HUES64 (cell line): ENCODE measurements around the gene ACTR3C.
"Not testable (repeated sequence)": the region's sequence is repeated elsewhere in the genome, so short reads cannot be mapped to it uniquely, and the experiment has no call there.

Experiments used
- H3K27ac ChIP-seq: 2 replicates; pipeline ENCODE4 v1.7.0; 2013; ENCODE audit warnings: low read depth, low read length, inconsistent platforms
- H3K27me3 ChIP-seq: 2 replicates; pipeline ENCODE4 v1.6.1; 2013; ENCODE audit warnings: mild to moderate bottlenecking, low read length; ENCODE audit not compliant: insufficient read depth
- H3K36me3 ChIP-seq: 2 replicates; pipeline ENCODE4 v1.6.1; 2013; ENCODE audit warnings: mild to moderate bottlenecking, low read length; ENCODE audit not compliant: insufficient read depth
- H3K4me1 ChIP-seq: 2 replicates; pipeline ENCODE4 v1.6.1; 2013; ENCODE audit warnings: mild to moderate bottlenecking, low read length, moderate library complexity; ENCODE audit not compliant: insufficient read depth
- H3K4me3 ChIP-seq: 2 replicates; pipeline ENCODE4 v1.5.1; 2013; ENCODE audit warnings: mild to moderate bottlenecking, low read length, moderate library complexity
- H3K9ac ChIP-seq: 2 replicates; pipeline ENCODE4 v1.6.1; 2013; ENCODE audit warnings: mild to moderate bottlenecking, low read depth, low read length
- H3K9me3 ChIP-seq: 2 replicates; pipeline ENCODE4 v1.6.1; 2013; ENCODE audit warnings: low read depth, low read length; ENCODE audit not compliant: insufficient read depth
- WGBS: fragments of 150-250, 120-280 bp; methylation state at CpG from one replicate; pipeline ENCODE4 v1.1.7; 2013; ENCODE audit warnings: missing lambda C conversion rate; 5-methylcytosine and 5-hydroxymethylcytosine counted together

Gene ACTR3C

DNA sequence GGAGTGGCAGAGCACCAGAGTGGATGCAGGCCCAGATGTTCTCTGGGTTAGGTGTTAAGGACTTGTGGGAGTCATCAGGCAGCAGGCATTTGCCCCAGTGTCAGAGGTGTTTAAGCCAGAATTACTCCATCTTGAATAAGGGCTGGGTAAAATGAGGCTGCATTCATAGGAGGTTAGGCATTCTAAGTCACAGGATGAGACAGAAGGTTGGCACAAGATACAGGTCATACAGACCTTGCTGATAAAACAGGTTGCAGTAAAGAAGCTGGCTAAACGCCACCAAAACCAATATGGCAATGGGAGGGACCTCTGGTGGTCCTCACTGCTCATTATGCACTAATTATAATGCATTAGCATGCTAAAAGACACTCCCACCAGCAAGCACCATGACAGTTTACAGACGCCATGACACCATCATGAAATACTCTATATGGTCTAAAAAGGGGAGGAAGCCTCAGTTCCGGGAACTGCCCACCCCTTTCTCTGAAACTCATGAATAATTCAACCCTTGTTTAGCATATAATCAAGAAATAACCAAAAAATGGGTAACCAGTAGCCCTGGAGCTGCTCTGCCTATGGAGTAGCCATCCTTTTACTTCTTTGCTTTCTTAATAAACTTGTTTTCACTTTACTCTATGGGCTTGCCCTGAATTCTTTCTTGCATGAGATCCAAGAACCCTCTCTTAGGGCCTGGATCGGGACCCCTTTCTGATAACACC, 1.1 kb downstream of the ACTR3C start:
- Histone ChIP-seq H3K4me3 (peak overlapping the region; percentile 90), H3K27me3 (no peaks in the 10 kb centered on the region), H3K9me3 (no peaks in the 10 kb centered on the region), H3K36me3 (peaks cover 24% of the 10 kb centered on the region), H3K4me1 (peaks cover 20% of the 10 kb centered on the region), H3K9ac (peak overlapping the region; percentile 85), H3K27ac (peak overlapping the region; percentile 79)
- WGBS, result 84% methylated on average over 4 of the region's 4 CpGs

DNA sequence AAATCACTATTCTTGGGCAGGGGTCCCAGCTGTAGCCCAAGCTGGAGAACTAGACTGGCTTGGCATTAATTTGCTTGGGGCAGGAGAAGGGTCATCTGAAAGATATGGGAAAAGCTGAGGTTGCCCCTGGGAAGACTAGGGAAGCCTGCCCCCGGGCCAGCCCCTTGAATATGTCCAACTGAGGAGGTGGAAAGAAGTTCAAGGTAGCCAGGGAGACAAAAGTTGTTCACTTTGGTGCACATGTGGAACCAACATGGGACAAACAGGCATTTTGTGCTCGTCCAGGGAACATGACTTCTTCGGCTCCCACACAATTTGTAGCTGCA, 1.6 kb downstream of the ACTR3C start:
- Histone ChIP-seq H3K9me3 (no peaks in the 10 kb centered on the region), H3K4me1 (peaks cover 21% of the 10 kb centered on the region), H3K9ac (no peak overlapping the region), H3K27me3 (no peaks in the 10 kb centered on the region), H3K4me3 (no peak overlapping the region), H3K27ac (no peak overlapping the region), H3K36me3 (peaks cover 19% of the 10 kb centered on the region)
- 94% methylated on average over 3 of the region's 3 CpGs for WGBS

DNA sequence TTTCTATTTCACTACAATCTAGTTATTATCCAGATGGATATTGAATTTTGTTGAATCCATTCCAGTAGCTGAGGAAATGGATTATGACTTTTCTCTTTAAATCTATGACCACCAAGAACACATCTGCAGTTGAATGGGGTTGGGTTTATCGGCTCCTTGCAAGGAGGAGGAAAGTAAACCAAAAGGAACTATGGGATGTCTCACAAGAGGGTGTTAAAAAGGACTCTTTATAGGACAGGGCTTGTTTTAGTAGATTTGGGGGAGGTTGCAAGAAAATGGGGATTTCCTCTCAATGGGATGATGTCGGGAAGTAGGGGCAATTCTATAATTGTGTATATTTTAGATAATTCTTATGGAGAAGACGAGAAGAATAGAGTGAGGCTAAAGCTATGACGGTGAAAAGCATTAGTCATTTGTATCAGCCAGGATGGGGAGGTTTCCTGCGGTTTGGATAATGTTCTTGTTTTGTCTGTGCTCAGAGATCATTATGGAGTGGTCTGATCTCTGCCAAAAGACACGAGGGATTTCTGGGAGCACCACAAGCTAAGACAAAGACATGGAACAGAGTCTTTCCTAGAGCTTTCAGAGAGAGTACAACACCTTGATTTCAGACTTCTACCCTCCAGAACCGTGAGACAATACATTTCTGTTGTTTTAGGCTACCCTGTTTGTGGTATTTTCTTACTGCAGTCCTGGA, 5.4 kb downstream of the ACTR3C start:
- H3K4me1 ChIP-seq, result peaks cover 28% of the 10 kb centered on the region
- 34% methylated on average over 7 of the region's 7 CpGs for WGBS
- peaks cover 3% of the 10 kb centered on the region; the same call in 1 of the 2 replicates for H3K27me3 ChIP-seq
- H3K4me3 ChIP-seq, result no peak overlapping the region
- no peaks in the 10 kb centered on the region for H3K9me3 ChIP-seq
- H3K9ac ChIP-seq, result no peak overlapping the region
- H3K27ac ChIP-seq, result peak overlapping the region; percentile 38; the same call in 1 of the 2 replicates
- H3K36me3 ChIP-seq, result no peaks in the 10 kb centered on the region

DNA sequence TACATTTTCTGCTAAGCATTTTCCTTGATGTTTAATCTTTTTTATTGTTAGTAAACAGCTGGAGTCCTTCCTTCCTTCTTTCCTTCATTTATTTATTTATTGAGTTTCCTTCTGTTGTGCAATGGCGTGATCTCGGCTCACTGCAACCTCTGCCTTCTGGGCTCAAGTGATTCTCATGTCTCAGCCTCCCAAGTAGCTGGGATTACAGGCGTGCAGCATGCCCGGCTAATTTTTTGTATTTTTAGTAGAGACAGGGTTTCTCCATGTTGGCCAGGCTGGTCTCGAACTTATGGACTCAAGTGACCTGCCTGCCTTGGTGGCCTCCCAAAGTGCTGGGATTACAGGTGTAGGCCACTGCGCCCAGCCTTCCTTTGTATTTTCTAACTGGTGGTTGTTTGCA, 6.4 kb downstream of the ACTR3C start:
- peaks cover 36% of the 10 kb centered on the region for H3K4me1 ChIP-seq
- WGBS, result 94% methylated on average over 6 of the region's 6 CpGs
- not testable (repeated sequence) for H3K27ac ChIP-seq, H3K36me3 ChIP-seq, H3K9ac ChIP-seq, H3K9me3 ChIP-seq, H3K4me3 ChIP-seq, H3K27me3 ChIP-seq

DNA sequence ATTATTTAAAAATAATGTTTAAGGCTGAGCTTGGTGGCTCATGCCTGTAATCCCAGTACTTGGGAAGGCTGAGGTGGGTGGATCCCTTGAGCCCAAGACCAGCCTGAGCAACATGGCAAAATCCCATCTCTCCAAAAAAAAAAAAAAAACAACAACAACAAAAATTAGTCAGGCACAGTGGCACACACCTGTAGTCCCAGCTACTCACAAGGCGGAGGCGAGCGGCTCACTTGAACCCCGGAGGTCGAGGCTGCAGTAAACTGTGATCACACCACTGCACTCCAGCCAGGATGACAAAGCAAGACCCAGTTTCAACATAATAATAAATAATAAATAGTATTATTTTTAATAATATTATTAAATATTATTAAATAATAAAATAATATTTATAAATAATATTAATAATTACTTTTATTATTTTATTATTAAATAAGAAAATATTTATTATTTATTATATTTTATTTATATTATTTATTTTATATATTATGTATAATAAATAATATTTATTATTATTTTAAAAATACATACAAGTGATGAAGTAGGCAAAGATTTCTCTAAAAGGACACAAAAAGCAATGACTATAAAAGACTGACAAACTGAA, 8.6 kb downstream of the ACTR3C start:
- WGBS, result 98% methylated on average over 5 of the region's 5 CpGs
- peaks cover 20% of the 10 kb centered on the region for H3K27me3 ChIP-seq
- no peaks in the 10 kb centered on the region for H3K36me3 ChIP-seq
- no peaks in the 10 kb centered on the region for H3K9me3 ChIP-seq
- peaks cover 42% of the 10 kb centered on the region for H3K4me1 ChIP-seq
- no peak overlapping the region for H3K9ac ChIP-seq
- H3K4me3 ChIP-seq, result no peak overlapping the region
- no peak overlapping the region for H3K27ac ChIP-seq

DNA sequence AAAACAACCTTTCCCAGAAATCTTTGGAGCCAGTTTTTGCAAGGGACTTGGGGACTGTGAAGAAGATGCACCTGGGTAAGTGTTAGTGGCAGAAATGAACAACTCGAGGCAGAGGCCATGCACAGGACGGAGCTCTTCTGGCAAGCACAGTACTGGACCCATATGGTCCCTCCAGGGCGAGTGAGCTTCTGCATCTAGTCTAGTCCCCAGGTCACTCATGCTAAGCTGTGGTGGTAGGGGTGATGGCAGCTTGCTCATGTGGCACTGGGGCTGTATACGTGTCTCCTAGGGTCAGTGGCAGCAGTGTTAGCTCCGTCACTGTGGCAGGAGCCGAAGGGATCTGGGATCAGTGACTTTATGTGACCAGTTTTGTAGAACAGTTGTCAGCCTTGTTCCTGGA, 9.5 kb downstream of the ACTR3C start:
- 90% methylated on average over 6 of the region's 6 CpGs for WGBS
- Histone ChIP-seq H3K9me3 (no peaks in the 10 kb centered on the region), H3K4me3 (no peak overlapping the region), H3K9ac (no peak overlapping the region), H3K27ac (no peak overlapping the region), H3K27me3 (peaks cover 29% of the 10 kb centered on the region), H3K4me1 (peaks cover 42% of the 10 kb centered on the region), H3K36me3 (no peaks in the 10 kb centered on the region)

DNA sequence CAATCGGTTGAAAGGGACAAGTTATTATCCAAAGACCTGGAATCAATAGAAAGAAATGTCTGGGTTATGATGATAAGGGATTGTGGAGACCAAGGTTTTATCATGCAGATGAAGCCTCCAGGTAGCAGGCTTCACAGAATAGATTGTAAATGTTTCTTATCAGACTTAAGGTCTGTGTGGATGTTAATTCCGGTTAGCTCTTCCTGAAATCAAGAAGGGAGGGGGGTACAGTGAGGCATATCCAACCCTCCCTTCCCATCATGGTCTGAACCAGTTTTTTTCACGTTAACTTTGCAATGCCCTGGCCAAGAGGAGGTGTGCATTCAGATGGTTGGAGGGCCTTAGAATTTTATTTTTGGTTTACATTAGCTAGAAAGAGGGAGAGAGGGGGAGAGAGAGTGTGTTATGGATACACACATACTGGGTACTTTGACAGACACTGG, 10.0 kb downstream of the ACTR3C start:
- Histone ChIP-seq H3K27ac (no peak overlapping the region), H3K9me3 (no peaks in the 10 kb centered on the region), H3K27me3 (peaks cover 33% of the 10 kb centered on the region), H3K9ac (no peak overlapping the region), H3K36me3 (no peaks in the 10 kb centered on the region), H3K4me1 (peaks cover 42% of the 10 kb centered on the region), H3K4me3 (no peak overlapping the region)
- 50% methylated on average over 3 of the region's 3 CpGs for WGBS

DNA sequence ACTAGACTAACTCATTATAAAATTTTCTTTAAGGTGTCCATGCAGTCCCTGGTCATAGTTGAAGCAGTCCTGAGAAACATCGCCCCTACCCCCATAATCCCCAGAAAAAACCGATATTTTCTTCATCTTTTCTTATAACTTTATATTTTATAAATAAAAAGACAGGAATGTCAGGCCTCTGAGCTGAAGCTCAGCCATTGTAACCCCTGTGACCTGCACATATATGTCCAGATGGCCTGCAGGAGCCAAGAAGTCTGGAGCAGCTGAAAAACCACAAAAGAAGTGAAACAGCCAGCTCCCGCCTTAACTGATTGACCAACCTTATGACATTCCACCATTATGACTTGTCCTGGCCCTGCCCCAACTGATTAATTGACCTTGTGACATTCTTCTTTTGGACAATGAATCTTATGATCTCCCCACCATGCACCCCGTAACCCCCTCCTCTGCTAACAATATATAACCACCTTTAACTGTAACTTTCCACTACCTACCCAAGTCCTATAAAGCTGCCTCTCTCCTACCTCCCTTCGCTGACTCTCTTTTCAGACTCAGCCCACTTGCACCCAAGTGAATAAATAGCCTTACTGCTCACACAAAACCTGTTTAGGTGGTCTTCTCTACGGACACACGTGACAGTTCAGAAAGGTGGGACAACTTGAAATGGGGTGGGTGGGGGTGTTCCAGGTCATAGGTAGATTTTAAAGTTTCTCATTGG, 10.5 kb downstream of the ACTR3C start:
- not testable (repeated sequence) for H3K4me3 ChIP-seq, H3K9me3 ChIP-seq, H3K27ac ChIP-seq, H3K9ac ChIP-seq, H3K36me3 ChIP-seq
- Histone ChIP-seq H3K27me3 (peaks cover 36% of the 10 kb centered on the region), H3K4me1 (peaks cover 40% of the 10 kb centered on the region)
- 82% methylated on average over 7 of the region's 7 CpGs for WGBS

DNA sequence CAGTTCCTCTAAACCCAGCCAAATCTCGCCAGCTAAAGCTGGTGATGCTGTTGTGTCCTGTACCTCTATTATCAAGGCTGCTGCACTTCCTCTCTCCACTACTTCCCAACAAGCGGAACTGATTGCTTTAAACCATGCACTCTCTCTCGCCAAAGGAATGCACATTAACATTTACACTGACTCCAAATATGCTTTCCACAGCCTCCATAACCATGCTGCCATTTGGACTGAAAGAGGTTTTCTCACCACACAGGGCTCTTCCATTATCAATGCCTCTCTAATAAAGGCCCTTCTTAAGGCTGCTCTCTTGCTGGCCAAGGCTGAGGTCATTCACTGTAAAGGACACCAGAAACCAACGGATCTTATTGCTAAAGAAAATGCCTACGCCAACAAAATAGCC, 11.6 kb downstream of the ACTR3C start:
- H3K9ac ChIP-seq, result no peak overlapping the region
- 85% methylated on average over 5 of the region's 5 CpGs for WGBS
- no peak overlapping the region for H3K4me3 ChIP-seq
- H3K36me3 ChIP-seq, result no peaks in the 10 kb centered on the region
- peaks cover 44% of the 10 kb centered on the region for H3K27me3 ChIP-seq
- no peak overlapping the region for H3K27ac ChIP-seq
- H3K9me3 ChIP-seq, result no peaks in the 10 kb centered on the region
- H3K4me1 ChIP-seq, result peaks cover 33% of the 10 kb centered on the region

DNA sequence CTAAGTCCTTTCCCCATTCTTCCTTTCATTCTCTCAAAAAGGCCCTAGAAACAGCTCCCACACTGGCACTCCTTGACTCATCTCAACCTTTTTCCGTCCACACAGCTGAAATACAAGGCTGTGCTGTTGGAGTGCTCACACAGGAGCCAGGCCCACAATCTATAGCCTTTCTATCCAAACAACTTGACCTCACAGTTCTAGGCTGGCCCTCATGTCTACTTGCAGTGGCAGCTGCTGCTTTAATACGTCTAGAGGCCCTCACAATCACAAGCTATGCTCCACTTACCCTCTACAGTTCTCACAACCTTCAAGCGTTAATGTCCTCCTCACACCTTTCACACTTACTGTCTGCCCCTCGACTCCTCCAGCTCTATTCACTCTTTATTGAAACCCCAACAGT, 12.2 kb downstream of the ACTR3C start:
- H3K27ac ChIP-seq, result no peak overlapping the region
- H3K9me3 ChIP-seq, result no peaks in the 10 kb centered on the region
- peaks cover 32% of the 10 kb centered on the region for H3K4me1 ChIP-seq
- H3K27me3 ChIP-seq, result peaks cover 44% of the 10 kb centered on the region
- H3K4me3 ChIP-seq, result no peak overlapping the region
- no peak overlapping the region for H3K9ac ChIP-seq
- WGBS, result 90% methylated on average over 4 of the region's 4 CpGs
- H3K36me3 ChIP-seq, result no peaks in the 10 kb centered on the region

DNA sequence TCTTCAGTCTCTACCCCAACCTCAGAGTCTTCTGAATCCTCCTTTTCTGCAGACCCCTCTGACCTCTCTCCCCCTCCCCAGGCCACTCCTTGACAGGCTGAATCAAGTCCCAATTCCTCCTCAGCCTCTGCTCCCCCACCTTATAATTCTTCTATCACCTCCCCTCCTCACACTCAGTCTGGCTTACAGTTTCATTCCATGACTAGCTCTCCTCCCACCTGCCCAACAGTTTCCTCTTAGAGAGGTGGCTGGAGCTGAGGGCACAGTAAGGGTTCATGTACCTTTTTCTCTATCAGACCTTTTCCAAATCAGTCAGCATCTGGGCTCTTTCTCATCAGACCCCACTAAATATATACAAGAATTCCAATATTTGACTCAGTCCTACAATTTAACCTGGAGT, 14.8 kb downstream of the ACTR3C start:
- Histone ChIP-seq H3K4me3 (no peak overlapping the region), H3K36me3 (no peaks in the 10 kb centered on the region), H3K9me3 (no peaks in the 10 kb centered on the region), H3K4me1 (peaks cover 20% of the 10 kb centered on the region), H3K9ac (no peak overlapping the region), H3K27ac (no peak overlapping the region), H3K27me3 (peaks cover 40% of the 10 kb centered on the region)
